OCI-LY3 (cell line): ENCODE data around the gene MYL6.

Experiments
- EZH2phosphoT487 ChIP-seq: fragments of 200-600 bp; shearing (Covaris generic); IDR thresholded peaks from 2 replicates; pipeline ENCODE4 v1.6.1; 2018; ENCODE audit warnings: antibody characterized with exemption, mixed run types, low read depth
- TF ChIP-seq, protein P1 (sequence below): fragments of 200-600, 300-600 bp; sonication (generic); IDR thresholded peaks from 2 replicates; pipeline ENCODE4 v1.5.1; 2014; ENCODE audit warnings: antibody characterized with exemption, low read length, low read depth

DNA sequence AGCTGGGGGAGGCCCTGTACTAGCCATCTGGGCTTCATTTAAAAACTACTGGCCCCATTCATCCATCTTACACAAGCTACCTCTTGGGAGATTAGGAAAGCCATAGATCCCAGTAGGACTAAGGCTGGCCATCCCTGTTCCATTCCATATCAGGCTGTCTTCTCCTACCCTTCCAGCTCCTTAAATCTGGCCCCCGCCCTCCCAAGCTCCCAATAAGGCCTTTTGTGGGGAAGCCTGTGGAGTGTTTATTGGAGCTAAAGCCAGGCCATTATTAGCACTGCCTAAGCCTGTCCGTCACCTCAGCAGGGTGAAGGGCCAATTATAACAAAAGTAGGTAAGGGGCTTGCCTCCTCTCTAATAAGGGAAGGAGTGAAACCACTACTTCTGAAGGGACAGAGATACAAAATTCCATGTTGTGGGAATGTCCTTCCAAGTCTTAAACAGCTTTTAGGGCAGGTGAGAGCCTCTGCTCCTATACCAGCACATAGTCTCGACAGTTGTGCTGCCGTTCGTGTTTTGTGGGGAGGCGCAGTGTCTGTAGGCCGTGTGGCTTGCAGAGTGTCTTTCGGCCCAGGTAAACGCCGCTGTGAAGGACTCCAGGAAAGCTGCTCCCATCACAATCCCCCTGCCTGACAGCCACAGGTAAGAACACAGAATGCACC, 3.7 kb downstream of the MYL6 start:
- TF ChIP-seq EZH2phosphoT487 = no peak
- TF ChIP-seq, protein P1, sequence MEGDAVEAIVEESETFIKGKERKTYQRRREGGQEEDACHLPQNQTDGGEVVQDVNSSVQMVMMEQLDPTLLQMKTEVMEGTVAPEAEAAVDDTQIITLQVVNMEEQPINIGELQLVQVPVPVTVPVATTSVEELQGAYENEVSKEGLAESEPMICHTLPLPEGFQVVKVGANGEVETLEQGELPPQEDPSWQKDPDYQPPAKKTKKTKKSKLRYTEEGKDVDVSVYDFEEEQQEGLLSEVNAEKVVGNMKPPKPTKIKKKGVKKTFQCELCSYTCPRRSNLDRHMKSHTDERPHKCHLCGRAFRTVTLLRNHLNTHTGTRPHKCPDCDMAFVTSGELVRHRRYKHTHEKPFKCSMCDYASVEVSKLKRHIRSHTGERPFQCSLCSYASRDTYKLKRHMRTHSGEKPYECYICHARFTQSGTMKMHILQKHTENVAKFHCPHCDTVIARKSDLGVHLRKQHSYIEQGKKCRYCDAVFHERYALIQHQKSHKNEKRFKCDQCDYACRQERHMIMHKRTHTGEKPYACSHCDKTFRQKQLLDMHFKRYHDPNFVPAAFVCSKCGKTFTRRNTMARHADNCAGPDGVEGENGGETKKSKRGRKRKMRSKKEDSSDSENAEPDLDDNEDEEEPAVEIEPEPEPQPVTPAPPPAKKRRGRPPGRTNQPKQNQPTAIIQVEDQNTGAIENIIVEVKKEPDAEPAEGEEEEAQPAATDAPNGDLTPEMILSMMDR = no peak
